HG02981 (cell line): Measurements from ENCODE around the gene LSM14B.

ENCODE experiments used
- ATAC-seq: cut with Tn5 transposase; IDR thresholded peaks from one replicate; pipeline ENCODE4 v1.9.1; 2021; ENCODE audit warnings: mild to moderate bottlenecking, moderate library complexity; ENCODE audit not compliant: unreplicated experiment

LSM14B gene

GRCh38 chr20:62178316-62179161, 56.3 kb downstream of the LSM14B start:
- no peak for ATAC-seq

DNA sequence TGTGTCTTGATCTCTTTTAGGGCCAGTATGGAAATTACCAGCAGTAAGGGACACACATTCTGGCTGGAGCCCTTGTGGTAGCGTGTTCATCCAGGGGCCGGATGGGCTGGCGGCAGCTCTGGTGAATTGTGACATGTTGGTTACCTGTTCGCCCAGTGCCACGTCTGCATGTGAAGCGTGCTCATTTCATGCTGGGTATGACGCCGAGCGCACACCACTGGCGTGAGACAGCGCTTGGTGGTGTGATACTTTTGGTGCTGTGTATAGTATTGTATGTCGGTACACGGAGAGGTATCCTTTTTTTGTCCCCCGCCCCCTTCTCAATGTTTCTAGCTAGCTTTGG, 56.9 kb downstream of the LSM14B start:
- no peak for ATAC-seq

DNA sequence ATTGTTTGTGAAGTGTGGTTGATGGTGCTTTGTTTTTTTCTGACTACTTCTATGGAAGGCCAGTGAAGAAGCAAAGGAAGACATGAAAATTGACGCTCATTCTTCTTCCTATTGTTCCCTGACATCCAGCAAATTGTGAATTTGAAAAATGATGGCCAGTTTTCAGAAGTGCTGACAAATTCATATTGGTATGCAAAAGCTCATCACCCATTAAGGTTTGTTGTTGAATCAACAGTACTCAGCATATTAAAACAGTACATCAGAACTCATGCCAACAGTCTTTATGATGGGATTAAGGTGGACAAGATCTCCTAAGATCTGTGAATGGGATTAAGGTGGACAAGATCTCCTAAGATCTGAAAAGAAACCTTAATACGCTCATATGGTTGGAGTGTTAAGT, 59.5 kb downstream of the LSM14B start:
- ATAC-seq = no peak

GRCh38 chr20:62182469-62183425, 60.5 kb downstream of the LSM14B start, which contains the start of gene MTG2:
MTG2 (plus strand) TSS chr20:62183028; CDS start chr20:62193421, 10,393 bp downstream.
- peak; percentile 93 for ATAC-seq

GRCh38 chr20:62183426-62184142, 61.3 kb downstream of the LSM14B start:
- ATAC-seq = no peak
